GM12873 (cell line): ENCODE results near the gene MRPL54.

Experiments used
- CTCF ChIP-seq: IDR thresholded peaks from 2 replicates; pipeline ENCODE4 v1.5.1; 2012; ENCODE audit warnings: low read depth, mild to moderate bottlenecking, moderate library complexity, low read length, control low read depth; ENCODE audit not compliant: insufficient read depth; ENCODE audit errors: missing control alignments

The MRPL54 gene

GRCh38 chr19:3733549-3734309 is 28.8 kb upstream of the MRPL54 start:
- no peak for TF ChIP-seq CTCF

DNA sequence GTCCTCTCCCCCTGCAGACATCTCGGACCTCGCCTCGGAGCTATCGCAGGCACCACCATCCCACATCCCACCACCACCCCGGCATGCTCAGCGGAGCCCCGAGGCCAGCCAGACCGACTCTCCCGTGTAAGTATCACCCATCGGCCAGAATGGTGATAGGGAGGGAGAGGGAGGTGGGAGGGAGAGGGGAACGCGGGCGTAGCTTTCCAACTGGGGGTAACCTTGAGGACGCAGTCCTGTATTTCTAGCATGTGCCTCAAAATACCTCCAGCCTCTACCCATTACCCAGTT is 28.2 kb upstream of the MRPL54 start:
- TF ChIP-seq CTCF: no peak

DNA sequence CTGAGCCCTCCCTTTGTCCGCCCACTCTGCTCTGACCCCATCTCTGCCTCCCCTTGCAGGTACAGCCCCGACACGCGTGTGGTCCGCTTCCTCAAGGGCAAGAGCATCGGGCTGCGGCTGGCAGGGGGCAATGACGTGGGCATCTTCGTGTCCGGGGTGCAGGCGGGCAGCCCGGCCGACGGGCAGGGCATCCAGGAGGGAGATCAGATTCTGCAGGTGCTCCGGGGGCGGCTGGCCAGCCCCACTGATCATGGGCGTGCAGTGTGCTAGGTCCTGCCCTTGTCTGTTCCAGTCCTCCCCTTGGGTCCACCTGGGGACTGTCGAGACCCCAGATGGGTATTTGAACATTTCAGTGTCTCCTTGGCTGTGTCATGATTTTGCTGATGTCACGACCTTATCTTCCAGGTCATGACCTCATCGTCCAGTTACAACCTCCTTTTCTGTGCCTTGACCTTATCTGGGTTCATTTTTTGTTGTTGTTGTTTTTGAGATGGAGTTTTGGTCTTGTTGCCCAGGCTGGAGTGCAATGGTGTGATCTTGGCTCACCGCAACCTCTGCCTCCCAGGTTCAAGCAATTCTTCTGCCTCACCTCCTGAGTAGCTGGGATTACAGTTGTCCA is 26.3 kb upstream of the MRPL54 start:
- TF ChIP-seq CTCF: no peak

- TF ChIP-seq CTCF: no peak
Observed at GRCh38 chr19:3737487-3738205, 24.8 kb upstream of the MRPL54 start.

DNA sequence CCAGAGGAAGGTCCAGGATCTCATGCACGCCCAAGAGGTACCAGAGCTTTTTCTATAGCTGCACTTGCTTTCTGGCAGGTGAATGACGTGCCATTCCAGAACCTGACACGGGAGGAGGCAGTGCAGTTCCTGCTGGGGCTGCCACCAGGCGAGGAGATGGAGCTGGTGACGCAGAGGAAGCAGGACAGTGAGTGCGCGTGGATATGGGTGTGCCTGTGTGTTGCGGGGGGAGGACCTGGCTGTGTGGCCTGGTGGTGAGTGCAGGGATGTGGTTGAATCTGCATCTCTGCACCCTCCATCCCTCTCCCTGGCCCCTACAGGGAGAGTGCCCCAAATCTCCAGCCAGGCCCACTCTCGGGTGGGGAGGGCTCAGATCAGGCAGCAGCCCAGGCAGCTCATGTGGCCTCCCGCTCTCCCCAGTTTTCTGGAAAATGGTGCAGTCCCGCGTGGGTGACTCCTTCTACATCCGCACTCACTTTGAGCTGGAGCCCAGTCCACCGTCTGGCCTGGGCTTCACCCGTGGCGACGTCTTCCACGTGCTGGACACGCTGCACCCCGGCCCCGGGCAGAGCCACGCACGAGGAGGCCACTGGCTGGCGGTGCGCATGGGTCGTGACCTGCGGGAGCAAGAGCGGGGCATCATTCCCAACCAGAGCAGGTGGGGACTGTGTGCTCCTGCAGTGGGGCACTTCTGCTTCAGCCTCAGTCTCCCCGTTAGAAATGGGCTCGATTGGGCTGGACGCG is 23.8 kb upstream of the MRPL54 start:
- TF ChIP-seq CTCF: no peak

DNA sequence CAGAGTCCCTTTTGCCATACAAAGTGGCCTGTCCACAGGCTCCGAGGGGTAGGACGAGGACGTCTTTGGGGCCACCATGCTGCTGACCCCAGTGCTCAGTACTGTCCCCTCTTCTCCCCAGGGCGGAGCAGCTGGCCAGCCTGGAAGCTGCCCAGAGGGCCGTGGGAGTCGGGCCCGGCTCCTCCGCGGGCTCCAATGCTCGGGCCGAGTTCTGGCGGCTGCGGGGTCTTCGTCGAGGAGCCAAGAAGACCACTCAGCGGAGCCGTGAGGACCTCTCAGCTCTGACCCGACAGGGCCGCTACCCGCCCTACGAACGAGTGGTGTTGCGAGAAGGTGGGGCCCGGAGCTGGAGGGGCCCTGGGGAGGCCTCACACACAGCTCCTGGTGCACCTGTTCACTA is 22.1 kb upstream of the MRPL54 start:
- no peak for TF ChIP-seq CTCF

GRCh38 chr19:3743486-3743885 is 19.0 kb upstream of the MRPL54 start:
- TF ChIP-seq CTCF: no peak
